ENCODE results near the gene GPR151. TPM values are rescaled to one million over a fixed set of nuclear protein-coding genes. Genes with fewer than 3 reads are reported as not detected.

The GPR151 gene
- total RNA-seq, 1 donor from 2014 or later, result not detected

DNA sequence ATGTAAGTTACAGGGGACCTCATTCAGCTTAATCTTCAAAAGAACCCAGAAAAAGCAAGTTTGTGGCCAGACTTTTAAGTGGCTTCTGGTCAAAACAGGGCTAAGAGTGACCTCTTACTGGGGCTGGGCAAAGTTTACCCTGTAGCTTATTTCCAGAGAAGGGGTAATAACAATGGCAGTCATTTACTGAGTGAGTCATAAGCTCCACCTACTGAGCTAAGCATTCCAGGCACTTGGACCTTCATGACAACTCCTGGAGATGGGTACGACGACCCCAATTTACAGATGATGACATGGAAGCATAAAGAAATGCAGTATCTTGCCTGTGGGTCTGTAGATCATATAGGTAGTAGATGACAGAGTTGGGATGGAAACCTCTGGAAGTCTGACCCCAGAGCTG is 4.7 kb upstream of the GPR151 start:
- TF ChIP-seq, protein P1, sequence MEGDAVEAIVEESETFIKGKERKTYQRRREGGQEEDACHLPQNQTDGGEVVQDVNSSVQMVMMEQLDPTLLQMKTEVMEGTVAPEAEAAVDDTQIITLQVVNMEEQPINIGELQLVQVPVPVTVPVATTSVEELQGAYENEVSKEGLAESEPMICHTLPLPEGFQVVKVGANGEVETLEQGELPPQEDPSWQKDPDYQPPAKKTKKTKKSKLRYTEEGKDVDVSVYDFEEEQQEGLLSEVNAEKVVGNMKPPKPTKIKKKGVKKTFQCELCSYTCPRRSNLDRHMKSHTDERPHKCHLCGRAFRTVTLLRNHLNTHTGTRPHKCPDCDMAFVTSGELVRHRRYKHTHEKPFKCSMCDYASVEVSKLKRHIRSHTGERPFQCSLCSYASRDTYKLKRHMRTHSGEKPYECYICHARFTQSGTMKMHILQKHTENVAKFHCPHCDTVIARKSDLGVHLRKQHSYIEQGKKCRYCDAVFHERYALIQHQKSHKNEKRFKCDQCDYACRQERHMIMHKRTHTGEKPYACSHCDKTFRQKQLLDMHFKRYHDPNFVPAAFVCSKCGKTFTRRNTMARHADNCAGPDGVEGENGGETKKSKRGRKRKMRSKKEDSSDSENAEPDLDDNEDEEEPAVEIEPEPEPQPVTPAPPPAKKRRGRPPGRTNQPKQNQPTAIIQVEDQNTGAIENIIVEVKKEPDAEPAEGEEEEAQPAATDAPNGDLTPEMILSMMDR (IDR thresholded peaks at IDR 0.05; ENCODE audit: unreplicated experiment), result no peak
- H3K4me3 Mint-ChIP-seq (ENCODE audit: unreplicated experiment), result no peak overlapping the region
- H3K27me3 Mint-ChIP-seq (ENCODE audit: unreplicated experiment), result no peaks in the 10 kb centered on the region
- no peaks in the 10 kb centered on the region for H3K9me3 Mint-ChIP-seq (ENCODE audit: unreplicated experiment)
- peaks cover 13% of the 10 kb centered on the region for H3K4me1 Mint-ChIP-seq (ENCODE audit: unreplicated experiment)
- DNase-seq (ENCODE audit: low spot score), result no peak
- H3K36me3 Mint-ChIP-seq (ENCODE audit: low read depth, unreplicated experiment), result no peaks in the 10 kb centered on the region
- H3K27ac Mint-ChIP-seq (ENCODE audit: unreplicated experiment), result no peak overlapping the region

GRCh38 chr5:146519554-146519953 is 3.6 kb upstream of the GPR151 start:
- H3K27ac Mint-ChIP-seq (ENCODE audit: unreplicated experiment), result no peak overlapping the region
- TF ChIP-seq, protein P1 (IDR thresholded peaks at IDR 0.05; ENCODE audit: unreplicated experiment), result no peak
- H3K36me3 Mint-ChIP-seq (ENCODE audit: low read depth, unreplicated experiment), result no peaks in the 10 kb centered on the region
- H3K4me1 Mint-ChIP-seq (ENCODE audit: unreplicated experiment), result peaks cover 16% of the 10 kb centered on the region
- DNase-seq (ENCODE audit: low spot score), result no peak
- H3K27me3 Mint-ChIP-seq (ENCODE audit: unreplicated experiment), result no peaks in the 10 kb centered on the region
- no peaks in the 10 kb centered on the region for H3K9me3 Mint-ChIP-seq (ENCODE audit: unreplicated experiment)
- no peak overlapping the region for H3K4me3 Mint-ChIP-seq (ENCODE audit: unreplicated experiment)

DNA sequence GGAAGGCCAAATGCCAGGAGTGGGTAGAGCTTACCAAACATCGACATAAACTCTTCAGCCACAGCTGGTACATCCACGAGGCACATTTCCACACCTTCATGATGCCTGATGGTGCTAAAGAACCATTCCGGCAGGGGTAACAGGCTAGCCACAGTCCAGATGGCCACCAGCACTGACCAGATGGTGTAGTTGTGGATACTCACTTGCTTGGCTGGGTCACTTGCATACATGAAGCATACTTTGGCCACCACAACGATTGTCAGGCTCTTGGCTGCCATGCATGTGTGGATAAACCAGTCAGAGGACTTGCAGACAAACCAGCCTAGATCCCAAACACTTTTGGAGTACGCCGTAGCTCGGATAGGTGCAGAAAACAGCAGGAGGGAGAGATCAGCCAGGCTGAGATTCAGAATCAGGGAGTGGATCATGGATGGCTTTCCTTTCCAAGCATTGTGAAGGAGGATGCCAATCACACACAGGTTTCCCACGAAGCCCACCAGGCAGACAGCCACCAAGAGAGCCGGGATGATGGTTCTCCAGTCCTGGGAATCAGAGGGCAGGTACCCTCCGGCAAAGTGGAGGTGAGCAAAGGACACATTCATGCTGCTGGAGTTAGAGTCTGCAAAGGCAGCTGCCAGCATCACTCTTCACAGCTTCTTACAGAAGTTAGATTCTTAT is 378 bp downstream of the GPR151 start:
- TF ChIP-seq, protein P1 (IDR thresholded peaks at IDR 0.05; ENCODE audit: unreplicated experiment), result no peak
- H3K9me3 Mint-ChIP-seq (ENCODE audit: unreplicated experiment), result no peaks in the 10 kb centered on the region
- no peaks in the 10 kb centered on the region for H3K27me3 Mint-ChIP-seq (ENCODE audit: unreplicated experiment)
- no peak overlapping the region for H3K4me3 Mint-ChIP-seq (ENCODE audit: unreplicated experiment)
- peaks cover 22% of the 10 kb centered on the region for H3K4me1 Mint-ChIP-seq (ENCODE audit: unreplicated experiment)
- no peak for DNase-seq (ENCODE audit: low spot score)
- peaks cover 7% of the 10 kb centered on the region for H3K36me3 Mint-ChIP-seq (ENCODE audit: low read depth, unreplicated experiment)
- H3K27ac Mint-ChIP-seq (ENCODE audit: unreplicated experiment), result no peak overlapping the region

- H3K36me3 Mint-ChIP-seq (ENCODE audit: low read depth, unreplicated experiment), result peaks cover 11% of the 10 kb centered on the region
- H3K27ac Mint-ChIP-seq (ENCODE audit: unreplicated experiment), result no peak overlapping the region
- H3K27me3 Mint-ChIP-seq (ENCODE audit: unreplicated experiment), result no peaks in the 10 kb centered on the region
- TF ChIP-seq, protein P1 (IDR thresholded peaks at IDR 0.05; ENCODE audit: unreplicated experiment), result no peak
- no peak overlapping the region for H3K4me3 Mint-ChIP-seq (ENCODE audit: unreplicated experiment)
- no peak for DNase-seq (ENCODE audit: low spot score)
- H3K9me3 Mint-ChIP-seq (ENCODE audit: unreplicated experiment), result no peaks in the 10 kb centered on the region
- H3K4me1 Mint-ChIP-seq (ENCODE audit: unreplicated experiment), result peaks cover 22% of the 10 kb centered on the region
These were observed 1.4 kb downstream of the GPR151 start for GRCh38 chr5:146514575-146514974.

- H3K9me3 Mint-ChIP-seq (ENCODE audit: unreplicated experiment), result no peaks in the 10 kb centered on the region
- DNase-seq (ENCODE audit: low spot score), result no peak
- H3K27me3 Mint-ChIP-seq (ENCODE audit: unreplicated experiment), result no peaks in the 10 kb centered on the region
- no peak overlapping the region for H3K27ac Mint-ChIP-seq (ENCODE audit: unreplicated experiment)
- peaks cover 22% of the 10 kb centered on the region for H3K4me1 Mint-ChIP-seq (ENCODE audit: unreplicated experiment)
- peaks cover 16% of the 10 kb centered on the region for H3K36me3 Mint-ChIP-seq (ENCODE audit: low read depth, unreplicated experiment)
- TF ChIP-seq, protein P1 (IDR thresholded peaks at IDR 0.05; ENCODE audit: unreplicated experiment), result no peak
- H3K4me3 Mint-ChIP-seq (ENCODE audit: unreplicated experiment), result no peak overlapping the region
These were observed 2.5 kb downstream of the GPR151 start for GRCh38 chr5:146513462-146513861.
